HG03135 (cell line): Measurements from ENCODE around the gene USP49.
"Not testable (repeated sequence)": the region's sequence is repeated elsewhere in the genome, so short reads cannot be mapped to it uniquely, and the experiment has no call there.

ENCODE experiments used
- ATAC-seq: cut with Tn5 transposase; IDR thresholded peaks from one replicate; pipeline ENCODE4 v1.9.1; 2021; ENCODE audit warnings: mild to moderate bottlenecking, moderate library complexity; ENCODE audit not compliant: unreplicated experiment

USP49 gene

GRCh38 chr6:41783106-41783780 is 111.9 kb downstream of the USP49 start:
- ATAC-seq = no peak

GRCh38 chr6:41781366-41781730 is 113.8 kb downstream of the USP49 start:
- ATAC-seq = no peak

- ATAC-seq = no peak
Observed at GRCh38 chr6:41780551-41781365, 114.4 kb downstream of the USP49 start, which contains the start of gene PRICKLE4. Gene PRICKLE4, plus strand, starts transcription at chr6:41780782. Its CDS starts 2,692 bp downstream, at chr6:41783474.

- ATAC-seq = peak; percentile 90
Observed at GRCh38 chr6:41779788-41780550, 115.2 kb downstream of the USP49 start, which contains the start of gene FRS3. Gene FRS3, minus strand, starts transcription at chr6:41779900. Its CDS starts 2,913 bp downstream, at chr6:41776987.

GRCh38 chr6:41779336-41779735 is 115.8 kb downstream of the USP49 start:
- peak; percentile 5 for ATAC-seq

GRCh38 chr6:41778895-41779294 is 116.3 kb downstream of the USP49 start:
- ATAC-seq = no peak

- ATAC-seq = no peak
Observed at GRCh38 chr6:41777551-41778285, 117.5 kb downstream of the USP49 start.

- no peak for ATAC-seq
Observed at GRCh38 chr6:41775293-41775882, 119.8 kb downstream of the USP49 start.

- ATAC-seq = no peak
Observed at GRCh38 chr6:41774841-41775240, 120.3 kb downstream of the USP49 start.

- no peak for ATAC-seq
Observed at GRCh38 chr6:41771058-41771983, 123.9 kb downstream of the USP49 start.

GRCh38 chr6:41770381-41771057 is 124.7 kb downstream of the USP49 start:
- no peak for ATAC-seq

GRCh38 chr6:41769376-41769775 is 125.8 kb downstream of the USP49 start:
- ATAC-seq = no peak

GRCh38 chr6:41768545-41769308 is 126.4 kb downstream of the USP49 start:
- ATAC-seq = no peak

GRCh38 chr6:41767112-41767833 is 127.9 kb downstream of the USP49 start:
- ATAC-seq = no peak

- not testable (repeated sequence) for ATAC-seq
Observed at GRCh38 chr6:41766043-41766664, 129.0 kb downstream of the USP49 start.

- ATAC-seq = no peak
Observed at GRCh38 chr6:41763470-41763869, 131.7 kb downstream of the USP49 start.
